ENCODE results near the gene FAM114A1.
A peak's percentile ranks its signal among the peaks of the same experiment; 100 is the strongest.

The FAM114A1 gene

GRCh38 chr4:38979511-38980230 lies 112.1 kb downstream of the FAM114A1 start:
- DNase-seq (ENCODE audit: low read depth) = no peak
- no peak overlapping the region for H3K4me3 ChIP-seq (ENCODE audit: control insufficient read depth, low read depth, low read length)
- no peak for TF ChIP-seq CTCF (IDR thresholded peaks at IDR 0.05; ENCODE audit: control insufficient read depth, insufficient read depth, low read depth, low read length, missing control alignments)

DNA sequence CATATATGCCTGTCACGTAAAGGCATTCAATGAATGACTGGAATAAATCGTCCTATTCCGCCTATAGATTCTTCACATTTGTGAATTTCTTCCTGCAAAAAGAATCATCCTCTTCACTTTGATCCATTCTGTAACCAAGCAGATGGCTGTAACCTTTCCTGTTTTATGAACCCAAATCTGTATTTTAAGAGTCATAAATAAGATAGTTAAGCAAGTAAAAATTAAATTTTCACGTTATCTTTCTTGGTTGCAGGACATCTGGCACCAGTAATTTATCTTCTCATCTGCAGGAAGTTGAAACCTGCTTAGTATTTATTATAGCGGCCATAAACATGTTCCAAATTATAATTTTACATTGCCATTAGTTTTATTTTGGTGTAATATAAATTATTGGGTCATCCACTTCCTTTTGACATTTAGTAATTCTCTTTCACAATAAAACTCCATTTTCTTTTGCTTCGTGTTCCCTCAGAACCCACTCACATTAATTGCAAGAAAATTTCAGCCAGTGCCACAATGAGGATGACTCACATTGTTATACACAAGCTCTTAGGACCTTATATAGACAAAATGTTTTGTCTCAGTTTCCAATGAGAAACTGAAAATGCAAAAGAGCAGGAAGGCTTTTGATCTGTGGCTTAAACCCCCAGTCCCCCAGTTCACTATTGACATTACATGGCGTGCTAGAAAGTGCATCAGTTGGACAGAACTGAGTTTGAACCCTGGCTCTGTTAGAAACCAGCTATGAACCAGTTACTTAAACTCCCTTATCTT lies 113.5 kb downstream of the FAM114A1 start:
- DNase-seq (ENCODE audit: low read depth) = peak; percentile 84
- TF ChIP-seq CTCF (IDR thresholded peaks at IDR 0.05; ENCODE audit: control insufficient read depth, insufficient read depth, low read depth, low read length, missing control alignments) = no peak
- H3K4me3 ChIP-seq (ENCODE audit: control insufficient read depth, low read depth, low read length) = no peak overlapping the region

GRCh38 chr4:38982361-38983095 lies 114.9 kb downstream of the FAM114A1 start:
- no peak for DNase-seq (ENCODE audit: low read depth)
- no peak for TF ChIP-seq CTCF (IDR thresholded peaks at IDR 0.05; ENCODE audit: control insufficient read depth, insufficient read depth, low read depth, low read length, missing control alignments)
- H3K4me3 ChIP-seq (ENCODE audit: control insufficient read depth, low read depth, low read length) = no peak overlapping the region

GRCh38 chr4:38983291-38983690 lies 115.7 kb downstream of the FAM114A1 start:
- DNase-seq (ENCODE audit: low read depth) = no peak
- no peak overlapping the region for H3K4me3 ChIP-seq (ENCODE audit: control insufficient read depth, low read depth, low read length)
- no peak for TF ChIP-seq CTCF (IDR thresholded peaks at IDR 0.05; ENCODE audit: control insufficient read depth, insufficient read depth, low read depth, low read length, missing control alignments)

GRCh38 chr4:38983787-38984598 lies 116.4 kb downstream of the FAM114A1 start:
- peak; percentile 32 for DNase-seq (ENCODE audit: low read depth)
- no peak for TF ChIP-seq CTCF (IDR thresholded peaks at IDR 0.05; ENCODE audit: control insufficient read depth, insufficient read depth, low read depth, low read length, missing control alignments)
- H3K4me3 ChIP-seq (ENCODE audit: control insufficient read depth, low read depth, low read length) = no peak overlapping the region
